HepG2 (cell line): Measurements from ENCODE around the gene TRABD. TPM values are rescaled to one million over a fixed set of nuclear protein-coding genes. Genes with fewer than 3 reads are reported as not detected.
A peak's percentile ranks its signal among the peaks of the same experiment; 100 is the strongest.

Source experiments
- CEBPZ ChIP-seq: IDR thresholded peaks from 2 replicates; pipeline ENCODE4 v1.6.1; 2012; ENCODE audit warnings: low read length, improper control_type of control experiment
- DDIT3 ChIP-seq: sonication (generic); formaldehyde crosslinking; IDR thresholded peaks from 2 replicates; pipeline ENCODE4 v1.4.0; 2020; ENCODE audit warnings: mild to moderate bottlenecking, missing genetic modification reagents
- HCFC1 ChIP-seq: fragments of 150-350 bp; IDR thresholded peaks from 2 replicates; pipeline ENCODE4 v1.6.1; 2014; ENCODE audit warnings: low read depth, low read length
- HOMEZ ChIP-seq: IDR thresholded peaks from 2 replicates; pipeline ENCODE4 v1.6.1; 2016; ENCODE audit warnings: low read depth
- PCBP1 ChIP-seq: fragments of 200-400 bp; formaldehyde crosslinking; IDR thresholded peaks from 2 replicates; pipeline ENCODE4 v1.6.1; 2017; ENCODE audit warnings: mild to moderate bottlenecking, low read depth, low read length, borderline replicate concordance
- PTBP1 ChIP-seq: fragments of 200-400 bp; formaldehyde crosslinking; IDR thresholded peaks from 2 replicates; pipeline ENCODE4 v1.6.1; 2018; ENCODE audit warnings: low read length, low read depth; ENCODE audit not compliant: poor library complexity, severe bottlenecking
- SIX4 ChIP-seq: sonication (generic); formaldehyde crosslinking; IDR thresholded peaks from 2 replicates; pipeline ENCODE4 v1.4.0; 2020; ENCODE audit warnings: missing genetic modification reagents
- SNAPC2 ChIP-seq: sonication (generic); formaldehyde crosslinking; IDR thresholded peaks from 2 replicates; pipeline ENCODE4 v1.8.1; 2022; ENCODE audit warnings: mild to moderate bottlenecking, missing genetic modification reagents
- TBX2 ChIP-seq: sonication (generic); formaldehyde crosslinking; IDR thresholded peaks from 2 replicates; pipeline ENCODE4 v1.5.0; 2020; ENCODE audit warnings: missing genetic modification reagents, mild to moderate bottlenecking, borderline replicate concordance
- THAP11 ChIP-seq: IDR thresholded peaks from 2 replicates; pipeline ENCODE4 v1.6.1; 2016; ENCODE audit warnings: missing biosample characterization, missing genetic modification reagents
- UBTF ChIP-seq: sonication (generic); formaldehyde crosslinking; IDR thresholded peaks from 2 replicates; pipeline ENCODE4 v1.4.0; 2020; ENCODE audit warnings: mild to moderate bottlenecking, missing genetic modification reagents
- ZBTB21 ChIP-seq: sonication (generic); formaldehyde crosslinking; IDR thresholded peaks from 2 replicates; pipeline ENCODE4 v1.4.0; 2020; ENCODE audit warnings: missing genetic modification reagents
- ZNF263 ChIP-seq: sonication (generic); formaldehyde crosslinking; IDR thresholded peaks from 2 replicates; pipeline ENCODE4 v1.4.0; 2020; ENCODE audit warnings: missing genetic modification reagents
- ZNF616 ChIP-seq: sonication (generic); formaldehyde crosslinking; IDR thresholded peaks from 2 replicates; pipeline ENCODE4 v1.5.0; 2020; ENCODE audit warnings: low read depth, mild to moderate bottlenecking, missing genetic modification reagents
- ZNF782 ChIP-seq: sonication (generic); formaldehyde crosslinking; IDR thresholded peaks from 2 replicates; pipeline ENCODE4 v1.4.0; 2020; ENCODE audit warnings: missing genetic modification reagents, mild to moderate bottlenecking, borderline replicate concordance
- polyA plus RNA-seq, 8 experiments: library from polyadenylated mRNA; depleted of rRNA in 3 of 8; stranded (reverse) in 7 of 8; unstranded in 1 of 8; fragments of >200 nt; fragmentation: Illumina TruSeq in 4 of 8; extraction: Trizol in 4 of 8; gene quantifications; 2 replicates each; pipeline versions ENCODE4 v1.2.1 to v1.2.3, GENCODE V29; 2011 to 2016; ENCODE audit warnings: low read depth in 4 of 8, missing spikeins in 1 of 8, mixed read lengths in 1 of 8; ENCODE audit not compliant: insufficient read depth in 1 of 8
- total RNA-seq, 5 experiments: library from RNA; depleted of rRNA; stranded (reverse); fragments of >200 nt; fragmentation: Illumina TruSeq; extraction: Trizol; gene quantifications; 2 replicates each; pipeline ENCODE4 v1.2.3, GENCODE V29; 2016; ENCODE audit warnings: low read depth in 1 of 5

The TRABD gene
- total and polyA plus RNA-seq, 2 of the 13 experiments (the other 11 are each of a cell fraction or from before 2014, with no cell fraction given), result 21.5 to 28.9 TPM

- TF ChIP-seq HCFC1 (peak; percentile 81), HOMEZ (CRISPR knock-in tag) (no peak; the same call in 1 of the 2 replicates), ZNF616 (CRISPR knock-in tag) (no peak; the same call in 1 of the 2 replicates), CEBPZ (no peak), UBTF (CRISPR knock-in tag) (peak; percentile 80), PTBP1 (no peak), ZBTB21 (CRISPR knock-in tag) (peak; percentile 98), THAP11 (CRISPR knock-in tag) (peak; percentile 96), SNAPC2 (CRISPR knock-in tag) (0 out of 2 replicates have a peak, but pooled peaks have one; percentile 27), SIX4 (peak; percentile 73), ZNF263 (CRISPR knock-in tag) (no peak), ZNF782 (peak; percentile 52; the same call in 1 of the 2 replicates), PCBP1 (0 out of 2 replicates have a peak, but pooled peaks have one; percentile 25), DDIT3 (CRISPR knock-in tag) (no peak), TBX2 (CRISPR knock-in tag) (peak; percentile 75)
These were observed 58.9 kb downstream of the TRABD start, which contains the start of gene TUBGCP6 (continued) for GRCh38 chr22:50244420-50245213.
